ENCODE results near the gene SRGAP1.
A peak's percentile ranks its signal among the peaks of the same experiment; 100 is the strongest.

The SRGAP1 gene

GRCh38 chr12:63844391-63845341, at the start of gene SRGAP1:
Gene SRGAP1 (plus strand): TSS chr12:63844700. CDS start chr12:63844817, 117 bp downstream.
- no peak for DNase-seq

- no peak for DNase-seq
Measured at GRCh38 chr12:63795032-63795687, 49.3 kb upstream of the SRGAP1 start.

GRCh38 chr12:63795944-63796343, 48.6 kb upstream of the SRGAP1 start:
- DNase-seq: no peak

- peak; percentile 20 for DNase-seq
Measured at GRCh38 chr12:63802012-63802608, 42.4 kb upstream of the SRGAP1 start.

GRCh38 chr12:63804746-63805145, 39.8 kb upstream of the SRGAP1 start:
- no peak for DNase-seq

- DNase-seq: no peak
Measured at GRCh38 chr12:63805704-63806672, 38.5 kb upstream of the SRGAP1 start.

- no peak for DNase-seq
Measured at GRCh38 chr12:63808631-63809030, 35.9 kb upstream of the SRGAP1 start.

GRCh38 chr12:63809566-63809965, 34.9 kb upstream of the SRGAP1 start:
- DNase-seq: no peak

GRCh38 chr12:63811334-63811733, 33.2 kb upstream of the SRGAP1 start:
- DNase-seq: no peak

- no peak for DNase-seq
Measured at GRCh38 chr12:63811755-63812154, 32.7 kb upstream of the SRGAP1 start.

GRCh38 chr12:63814146-63814772, 30.2 kb upstream of the SRGAP1 start:
- DNase-seq: no peak

- DNase-seq: no peak
Measured at GRCh38 chr12:63815482-63815852, 29.0 kb upstream of the SRGAP1 start.

- DNase-seq: no peak
Measured at GRCh38 chr12:63816031-63816430, 28.5 kb upstream of the SRGAP1 start.

- DNase-seq: no peak
Measured at GRCh38 chr12:63820427-63820826, 24.1 kb upstream of the SRGAP1 start.

- no peak for DNase-seq
Measured at GRCh38 chr12:63821781-63822251, 22.7 kb upstream of the SRGAP1 start.

GRCh38 chr12:63822352-63822751, 22.1 kb upstream of the SRGAP1 start:
- no peak for DNase-seq

- DNase-seq: no peak
Measured at GRCh38 chr12:63823040-63823439, 21.5 kb upstream of the SRGAP1 start.

- peak; percentile 38 for DNase-seq
Measured at GRCh38 chr12:63826006-63826585, 18.4 kb upstream of the SRGAP1 start.

GRCh38 chr12:63828867-63829266, 15.6 kb upstream of the SRGAP1 start:
- DNase-seq: no peak

GRCh38 chr12:63836046-63836445, 8.5 kb upstream of the SRGAP1 start:
- no peak for DNase-seq

- DNase-seq: no peak
Measured at GRCh38 chr12:63836936-63837335, 7.6 kb upstream of the SRGAP1 start.

- DNase-seq: no peak
Measured at GRCh38 chr12:63838411-63838810, 6.1 kb upstream of the SRGAP1 start.

Measured in RPMI8226 (cell line).